ENCODE data around the gene GLYR1.

Gene GLYR1

DNA sequence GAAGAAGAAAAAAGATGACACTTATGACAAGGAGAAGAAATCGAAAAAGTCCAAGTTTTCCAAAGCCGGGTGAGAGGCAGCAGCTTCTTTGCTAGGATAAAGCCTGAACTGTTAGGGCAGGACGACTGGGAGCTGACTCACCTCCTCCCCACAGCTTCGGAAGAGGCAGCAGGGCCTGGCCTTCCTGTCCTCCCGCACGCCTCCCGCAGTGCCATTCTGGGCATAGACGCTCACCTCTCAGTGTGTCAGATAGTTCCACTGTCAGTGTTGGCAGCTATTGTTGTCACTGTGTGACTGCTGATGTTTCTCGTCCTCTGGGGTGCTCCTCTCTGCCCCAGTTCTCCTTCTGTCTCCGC, 12.8 kb upstream of the GLYR1 start:
- in situ Hi-C loops (cut with HindIII; ENCODE audit: low pct_ligation_motif_present, low pct_unique_long_range_greater_than_20kb, low sequenced_read_pairs): no loop called here
- DNase-seq: no peak

DNA sequence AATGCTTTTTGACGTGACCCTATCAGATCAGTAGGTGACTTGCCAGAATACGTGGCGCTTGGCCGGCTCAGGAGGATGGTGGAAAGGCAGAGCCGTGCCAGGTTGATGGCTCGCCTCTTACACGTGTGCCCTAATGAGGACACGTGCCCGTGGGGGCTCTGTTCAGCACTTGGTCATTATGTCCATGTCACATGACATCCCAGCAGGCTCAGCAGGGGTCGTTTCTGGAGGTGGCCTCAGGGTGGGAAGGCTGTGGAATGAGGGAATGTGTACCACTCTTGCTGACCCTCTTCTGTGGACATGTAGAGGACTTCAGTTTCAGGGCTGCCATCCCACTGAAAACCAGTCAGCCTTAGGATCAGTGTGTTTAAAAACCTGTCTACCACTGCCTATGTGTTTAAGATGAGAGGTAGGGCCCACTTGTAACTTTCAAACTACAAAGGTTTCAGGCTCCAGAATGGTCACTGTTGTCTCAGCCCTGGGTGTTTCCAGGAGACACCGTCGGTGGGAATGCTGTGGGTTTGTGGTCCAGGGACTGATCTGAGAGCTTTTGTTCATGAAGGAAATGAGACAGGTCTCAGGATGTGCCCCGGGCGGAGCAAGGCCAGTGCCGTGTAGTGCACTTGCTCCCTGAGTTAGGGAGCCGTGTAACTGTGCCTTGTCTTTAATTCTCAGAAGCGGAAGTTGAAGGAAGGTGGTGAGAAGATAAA, 12.3 kb upstream of the GLYR1 start:
- no peak for DNase-seq
- in situ Hi-C loops (cut with HindIII; ENCODE audit: low pct_ligation_motif_present, low pct_unique_long_range_greater_than_20kb, low sequenced_read_pairs): no loop called here

DNA sequence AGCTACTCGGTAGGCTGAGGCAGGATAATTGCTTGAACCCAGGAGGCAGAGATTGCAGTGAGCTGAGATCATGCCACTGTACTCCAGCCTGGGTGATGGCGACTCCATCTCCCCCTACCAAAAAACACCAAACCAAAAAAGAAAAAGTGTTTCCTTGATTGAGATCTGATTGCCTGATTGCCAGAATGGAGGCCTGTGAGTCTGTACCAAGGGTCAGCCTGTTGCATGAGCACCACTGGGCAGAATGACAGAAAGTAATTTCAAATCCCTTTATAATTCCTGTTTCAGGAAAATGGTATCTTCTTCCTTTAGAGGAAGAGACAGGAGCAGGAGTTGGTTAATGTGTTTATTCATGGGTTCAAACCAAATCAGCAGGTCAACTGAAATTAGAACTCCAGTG, 8.7 kb upstream of the GLYR1 start:
- in situ Hi-C loops (cut with HindIII; ENCODE audit: low pct_ligation_motif_present, low pct_unique_long_range_greater_than_20kb, low sequenced_read_pairs): no loop called here
- no peak for DNase-seq

DNA sequence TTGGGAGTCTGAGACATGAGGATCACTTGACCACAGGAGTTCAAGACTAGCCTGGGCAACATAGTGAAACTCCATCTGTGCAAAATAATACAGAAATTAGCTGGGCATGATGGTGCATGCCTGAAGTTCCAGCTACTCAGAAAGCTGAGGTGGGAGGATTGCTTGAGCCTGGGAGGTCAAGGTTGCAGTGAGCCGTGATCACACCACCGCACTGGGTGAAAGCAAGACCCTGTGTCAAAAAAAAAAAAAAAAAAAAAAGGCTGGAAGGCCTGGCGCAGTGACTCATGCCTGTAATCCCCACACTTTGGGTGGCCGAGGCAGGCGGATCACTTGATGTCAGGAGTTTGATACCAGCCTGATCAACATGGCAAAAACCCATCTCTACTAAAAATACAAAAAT, 8.3 kb upstream of the GLYR1 start:
- in situ Hi-C loops (cut with HindIII; ENCODE audit: low pct_ligation_motif_present, low pct_unique_long_range_greater_than_20kb, low sequenced_read_pairs): no loop called here
- DNase-seq: no peak

DNA sequence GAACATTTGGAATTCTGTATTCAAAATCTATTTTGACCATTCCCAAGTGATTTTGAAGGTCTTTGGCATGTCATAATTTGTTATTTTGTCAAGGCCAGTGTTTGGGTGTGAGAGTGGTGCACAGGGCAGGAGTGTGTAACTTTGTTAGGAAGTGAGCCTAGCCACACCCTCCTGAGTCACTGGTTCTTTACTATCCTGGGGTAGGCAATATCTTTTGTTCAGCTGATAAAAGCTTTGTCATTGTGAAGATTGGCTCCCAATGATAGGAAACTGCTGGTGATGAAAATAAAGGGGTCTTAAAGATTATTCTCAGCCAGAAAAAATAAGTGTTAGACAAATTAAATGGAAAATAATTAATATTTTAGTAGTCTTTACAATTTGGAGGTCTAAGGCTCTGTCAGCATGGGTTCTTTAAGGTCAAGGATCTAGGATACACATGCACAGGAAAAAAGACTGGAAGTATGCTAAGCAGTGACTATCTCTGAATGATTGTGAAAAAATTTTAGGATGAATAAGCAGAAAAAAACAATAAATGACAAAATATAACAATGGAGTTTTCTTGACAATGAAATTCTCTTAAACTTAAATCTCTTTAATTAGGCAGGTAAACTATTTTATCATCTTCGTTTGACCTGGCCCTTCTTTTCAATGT, 5.3 kb upstream of the GLYR1 start:
- no peak for DNase-seq
- in situ Hi-C loops (cut with HindIII; ENCODE audit: low pct_ligation_motif_present, low pct_unique_long_range_greater_than_20kb, low sequenced_read_pairs): no loop called here

DNA sequence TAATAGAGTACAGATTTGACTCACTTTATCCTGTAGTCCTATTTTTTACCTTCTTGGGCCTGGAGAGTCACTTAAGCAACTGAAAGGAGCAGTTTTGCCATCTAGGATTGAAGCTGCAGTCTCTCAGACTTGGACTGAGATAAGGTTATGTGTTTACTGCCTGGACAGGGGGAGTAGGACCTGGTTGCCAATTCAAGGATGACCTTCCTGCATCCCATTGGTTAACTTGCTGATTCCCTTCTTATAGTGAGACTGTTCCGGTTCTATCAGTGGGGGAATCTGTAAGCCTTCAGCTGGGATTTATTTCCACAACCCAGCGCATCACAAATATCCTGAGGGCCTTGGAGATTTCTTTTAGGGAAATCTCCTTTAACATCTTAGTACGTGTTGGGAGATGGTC, 3.1 kb upstream of the GLYR1 start:
- no peak for DNase-seq
- in situ Hi-C loops (cut with HindIII; ENCODE audit: low pct_ligation_motif_present, low pct_unique_long_range_greater_than_20kb, low sequenced_read_pairs): no loop called here

DNA sequence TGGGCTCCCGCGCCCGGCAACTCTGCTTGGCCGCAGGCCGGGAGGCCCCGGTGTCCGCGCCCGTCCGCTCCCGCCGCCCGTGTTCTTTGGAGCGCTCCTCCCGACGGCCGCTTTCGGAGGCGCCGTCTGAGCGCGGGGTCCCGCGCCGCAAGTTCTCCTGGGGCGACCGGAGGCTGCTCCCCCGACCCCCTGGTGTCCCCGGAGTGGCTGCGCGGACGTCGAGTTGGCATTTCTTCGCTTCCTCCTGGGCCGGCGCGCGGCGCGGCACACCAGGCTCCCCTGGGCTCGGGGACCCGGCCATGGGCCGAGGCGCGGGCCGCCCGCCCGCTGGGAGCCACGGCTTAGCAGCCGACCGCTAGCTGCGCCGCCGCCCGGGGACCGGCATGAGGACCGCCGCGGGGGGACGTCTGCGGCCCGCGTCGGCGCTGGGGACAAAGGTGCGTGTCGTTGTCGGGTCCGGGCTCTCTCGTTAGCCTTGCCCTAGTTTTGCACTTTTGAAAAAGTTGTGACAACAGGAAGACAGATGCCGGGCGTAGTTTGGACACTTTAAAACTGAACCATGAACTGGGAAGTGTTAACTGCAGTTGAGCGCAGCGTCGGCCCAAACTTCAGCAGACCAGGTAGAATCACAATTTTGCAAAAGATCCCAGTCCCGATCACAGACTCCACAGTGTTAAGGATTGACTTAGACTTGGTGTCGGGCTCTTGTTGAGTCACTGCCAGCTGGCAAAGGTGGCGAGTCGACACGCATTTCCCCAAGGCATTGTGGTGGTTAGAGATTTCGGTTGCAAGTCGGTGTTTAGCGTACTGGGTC, 893 bp upstream of the GLYR1 start:
- in situ Hi-C loops (cut with HindIII; ENCODE audit: low pct_ligation_motif_present, low pct_unique_long_range_greater_than_20kb, low sequenced_read_pairs): no loop called here
- peak; percentile 79 for DNase-seq

DNA sequence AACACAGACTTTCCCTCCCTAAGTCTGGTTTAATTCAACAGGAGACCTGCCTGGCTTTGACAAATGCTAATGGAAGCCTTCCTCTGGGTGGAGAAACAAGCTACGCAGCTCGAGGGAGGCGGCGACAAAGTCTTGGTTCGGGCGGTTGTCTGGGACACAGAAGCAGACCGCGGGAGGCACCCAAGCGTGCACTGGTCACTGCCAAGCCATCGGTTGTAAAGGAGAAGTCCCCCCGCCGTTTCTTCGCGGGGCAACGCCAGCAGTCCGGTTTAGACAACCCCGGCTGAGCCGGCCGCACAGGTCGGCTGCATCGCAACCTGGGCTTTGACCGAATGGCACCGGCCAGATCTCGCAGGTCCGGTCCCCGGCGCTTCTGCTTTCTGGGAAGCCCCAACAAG, 586 bp downstream of the GLYR1 start:
- in situ Hi-C loops (cut with HindIII; ENCODE audit: low pct_ligation_motif_present, low pct_unique_long_range_greater_than_20kb, low sequenced_read_pairs): no loop called here

DNA sequence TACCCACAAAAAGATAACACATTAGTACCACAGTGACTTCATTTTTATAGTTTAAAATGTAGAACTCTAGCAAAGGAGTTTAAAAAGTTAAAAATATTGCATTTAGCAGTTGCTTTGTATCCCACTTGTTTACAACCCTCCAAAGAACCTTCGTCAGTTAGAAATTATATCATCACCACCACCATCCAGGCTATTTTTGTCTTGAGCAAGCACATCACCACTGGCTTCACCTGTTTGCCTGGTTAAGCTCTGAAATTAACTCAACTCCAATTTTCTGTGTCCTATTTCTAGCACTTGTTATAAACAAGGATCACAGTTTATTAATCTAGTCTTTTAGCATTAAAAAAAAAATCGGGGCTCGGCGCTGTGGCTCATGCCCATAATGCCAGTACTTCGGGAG, 6.1 kb downstream of the GLYR1 start:
- DNase-seq: no peak
- in situ Hi-C loops (cut with HindIII; ENCODE audit: low pct_ligation_motif_present, low pct_unique_long_range_greater_than_20kb, low sequenced_read_pairs): no loop called here

More for the DNA sequence above, 586 bp downstream of the GLYR1 start:
- peak; percentile 69 for DNase-seq

DNA sequence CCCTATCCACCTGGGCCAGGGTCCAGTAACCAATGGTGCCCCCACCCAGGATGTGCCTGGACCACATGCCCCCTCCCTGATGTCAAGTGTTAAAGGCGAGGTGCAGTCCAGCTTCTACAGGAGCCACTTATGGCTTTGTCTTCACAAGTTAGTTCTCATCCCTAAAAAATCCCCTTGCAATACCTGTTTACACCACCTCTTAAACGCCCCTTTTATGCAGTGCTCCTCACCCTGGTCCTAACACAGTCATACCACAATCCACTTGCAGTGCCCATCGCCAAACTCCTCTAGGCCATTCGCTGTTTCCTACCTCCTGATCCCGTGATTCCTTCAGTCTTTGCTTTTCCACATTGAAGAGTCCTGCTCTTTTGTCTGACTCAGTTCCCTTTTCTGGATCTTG, 7.1 kb downstream of the GLYR1 start:
- in situ Hi-C loops (cut with HindIII; ENCODE audit: low pct_ligation_motif_present, low pct_unique_long_range_greater_than_20kb, low sequenced_read_pairs): no loop called here
- no peak for DNase-seq

DNA sequence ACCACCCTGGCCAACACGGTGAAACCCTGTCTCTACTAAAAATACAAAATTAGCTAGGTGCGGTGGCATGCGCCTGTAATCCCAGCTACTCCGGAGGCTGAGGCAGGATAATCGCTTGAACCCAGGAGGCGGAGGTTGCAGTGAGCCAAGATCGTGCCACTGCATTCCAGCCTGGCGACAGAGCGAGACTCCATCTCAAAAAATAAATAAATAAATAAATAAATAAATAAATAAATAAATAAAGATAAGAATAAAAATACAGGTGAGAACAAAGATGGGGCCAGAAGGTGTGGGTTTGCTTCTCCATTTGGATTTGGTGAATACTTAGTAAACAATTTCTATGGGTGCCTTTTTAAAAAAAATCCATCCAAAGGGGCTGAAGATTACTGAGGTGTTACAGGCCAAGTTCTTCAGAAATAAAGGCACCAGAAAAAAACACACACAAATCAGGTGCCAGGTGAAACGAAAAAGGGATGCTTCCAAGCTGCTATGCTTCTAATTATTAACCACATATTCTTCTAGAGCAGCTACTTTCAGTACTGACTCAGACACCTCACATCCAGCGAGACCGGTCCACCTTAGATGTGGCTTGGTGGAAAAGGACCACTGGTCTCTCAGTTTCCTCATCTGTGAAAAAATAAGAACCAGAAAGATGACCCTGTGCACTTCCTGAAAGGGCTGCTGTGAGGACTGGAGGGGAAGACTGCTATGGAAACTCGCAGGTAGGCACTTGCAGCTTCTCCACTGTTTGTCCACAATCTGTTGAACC, 9.2 kb downstream of the GLYR1 start:
- DNase-seq: peak; percentile 52
- in situ Hi-C loops (cut with HindIII; ENCODE audit: low pct_ligation_motif_present, low pct_unique_long_range_greater_than_20kb, low sequenced_read_pairs): no loop called here

DNA sequence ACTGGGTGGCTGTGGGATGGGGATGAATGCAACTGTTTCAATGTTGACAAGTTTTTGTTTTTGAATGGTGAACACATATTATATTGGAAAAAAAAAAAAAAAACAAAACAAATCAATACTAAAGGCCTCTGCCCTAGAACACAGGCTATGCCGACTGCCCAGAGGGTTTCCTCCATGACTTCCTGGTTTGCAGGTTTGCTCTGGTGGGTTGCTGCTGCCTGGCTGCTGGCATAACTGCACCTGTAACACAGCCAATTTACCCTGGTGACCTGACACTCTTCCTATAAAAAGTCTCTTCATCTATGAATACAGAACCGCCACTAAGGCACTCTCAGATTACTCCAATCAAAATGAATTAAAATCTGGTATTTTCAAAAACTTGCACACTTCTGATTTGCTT, 10.4 kb downstream of the GLYR1 start:
- DNase-seq: no peak
- in situ Hi-C loops (cut with HindIII; ENCODE audit: low pct_ligation_motif_present, low pct_unique_long_range_greater_than_20kb, low sequenced_read_pairs): no loop called here

DNA sequence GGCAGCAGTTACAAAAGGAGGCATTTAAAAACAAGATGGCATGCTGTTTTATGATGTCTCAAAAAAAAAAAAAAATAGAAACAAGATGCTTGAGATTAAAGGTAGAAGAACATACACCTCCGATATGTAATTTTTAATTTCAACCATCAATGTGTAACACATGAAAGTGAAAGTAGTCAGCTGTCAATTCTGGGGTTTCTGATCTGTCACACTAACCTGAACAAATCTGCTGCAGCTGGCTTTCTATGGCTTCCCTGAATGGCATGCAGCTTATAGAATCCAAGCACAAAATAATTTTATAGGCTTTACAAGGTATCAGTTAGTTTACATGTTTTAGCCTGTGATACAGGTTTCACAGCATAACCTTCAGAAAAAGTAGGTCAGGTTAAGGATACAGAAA, 13.5 kb downstream of the GLYR1 start:
- no peak for DNase-seq
- in situ Hi-C loops (cut with HindIII; ENCODE audit: low pct_ligation_motif_present, low pct_unique_long_range_greater_than_20kb, low sequenced_read_pairs): no loop called here

DNA sequence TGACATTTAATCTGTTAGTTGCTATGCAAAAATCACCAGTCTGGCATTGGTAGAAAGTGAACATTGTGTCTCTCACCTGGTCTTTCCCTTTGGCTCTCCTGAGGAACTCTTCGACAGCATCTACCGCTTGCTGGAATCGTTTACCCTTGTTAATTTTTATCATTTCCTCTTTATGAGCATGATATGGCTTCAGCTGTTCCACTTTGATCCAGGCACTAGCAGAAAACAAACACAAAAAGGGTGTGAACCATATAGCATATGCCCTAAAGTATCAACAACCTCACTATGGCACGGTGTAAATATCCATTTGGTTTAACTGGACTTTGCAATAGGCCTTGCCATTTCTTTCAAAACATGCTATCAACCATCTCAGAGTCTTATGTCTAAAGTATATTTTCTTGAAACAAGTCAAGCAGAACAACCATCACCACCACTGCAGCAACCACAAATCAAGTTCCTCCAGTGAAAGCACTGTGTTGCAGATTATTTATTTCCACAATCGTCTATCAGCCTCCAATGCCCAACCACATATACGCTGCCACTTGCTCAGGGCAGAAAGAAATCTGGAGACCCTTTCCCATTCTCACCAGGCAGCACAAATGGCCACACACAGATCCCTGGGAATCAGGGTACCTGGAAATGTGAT, 14.3 kb downstream of the GLYR1 start:
- DNase-seq: no peak
- in situ Hi-C loops (cut with HindIII; ENCODE audit: low pct_ligation_motif_present, low pct_unique_long_range_greater_than_20kb, low sequenced_read_pairs): no loop called here

DNA sequence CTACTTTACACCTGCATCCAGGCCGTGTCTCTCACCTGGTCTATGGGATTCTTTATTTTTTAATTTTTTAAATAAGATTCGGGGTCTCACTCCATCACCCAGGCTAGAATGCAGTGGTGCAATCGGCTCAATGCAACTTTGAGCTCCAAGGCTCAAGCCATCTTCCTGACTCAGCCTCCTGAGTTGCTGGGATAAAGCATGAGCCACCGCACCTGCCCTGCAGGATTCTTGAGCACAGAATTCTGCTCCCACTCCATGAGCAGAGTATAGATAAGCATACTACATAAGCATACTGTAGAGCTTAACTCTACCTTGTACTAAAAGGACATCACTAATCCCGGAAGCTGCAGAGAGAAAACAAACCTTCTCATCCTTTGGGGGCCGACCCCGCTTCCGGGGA, 15.5 kb downstream of the GLYR1 start:
- in situ Hi-C loops (cut with HindIII; ENCODE audit: low pct_ligation_motif_present, low pct_unique_long_range_greater_than_20kb, low sequenced_read_pairs): no loop called here
- no peak for DNase-seq

DNA sequence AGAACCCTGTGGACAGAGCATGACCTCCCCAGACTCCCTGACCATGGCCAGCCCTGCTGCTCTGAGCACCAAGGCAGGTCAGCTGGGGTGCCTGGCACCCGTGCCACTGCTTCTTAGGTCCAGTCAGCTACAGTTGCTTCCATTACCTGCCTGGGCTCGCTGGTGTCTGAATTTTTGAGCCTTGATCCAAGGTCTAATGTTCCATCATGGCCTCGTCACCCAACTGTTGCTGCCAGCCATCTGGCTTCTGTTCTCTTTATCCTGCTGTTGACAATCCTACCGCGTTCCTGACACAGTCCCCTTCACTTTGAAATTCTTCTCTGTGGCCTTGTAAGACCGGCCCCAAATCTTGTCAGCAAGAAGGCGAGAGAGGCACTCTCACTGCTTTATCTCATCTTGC, 16.7 kb downstream of the GLYR1 start:
- DNase-seq: no peak
- in situ Hi-C loops (cut with HindIII; ENCODE audit: low pct_ligation_motif_present, low pct_unique_long_range_greater_than_20kb, low sequenced_read_pairs): no loop called here

DNA sequence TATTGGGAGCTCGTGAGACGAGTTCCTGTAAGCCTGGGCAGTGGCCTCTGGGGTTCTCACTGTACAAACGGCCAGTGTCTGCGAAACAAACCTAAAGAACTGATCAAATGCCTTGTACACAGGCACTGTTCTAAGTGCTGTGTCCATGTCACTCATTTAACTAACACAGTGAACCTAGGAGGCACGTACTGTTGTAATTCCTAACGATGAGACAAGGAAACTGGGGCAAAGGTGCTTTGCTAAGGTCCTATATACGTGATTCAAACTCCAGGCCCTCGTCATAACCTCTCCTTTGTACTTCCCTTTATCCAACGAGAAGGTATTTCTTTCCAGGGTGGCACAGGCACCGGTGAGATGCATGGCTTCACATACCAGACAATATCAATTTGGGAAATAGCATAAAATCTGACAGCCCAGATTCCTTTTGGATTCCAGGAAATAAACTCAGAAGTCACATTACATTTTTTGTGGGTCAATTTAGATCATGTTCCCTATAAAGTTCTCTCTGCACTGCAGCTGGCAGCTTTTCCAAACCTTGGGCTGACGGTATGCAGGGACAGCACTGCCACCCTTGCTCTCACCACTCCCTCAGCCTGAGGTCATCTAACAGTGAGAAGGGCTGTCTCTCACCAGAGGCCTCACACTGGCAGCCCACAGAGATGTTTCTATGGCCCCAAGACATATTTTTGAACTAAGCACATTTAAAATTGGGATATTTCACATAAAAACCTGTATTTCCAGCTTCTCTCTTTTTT, 18.3 kb downstream of the GLYR1 start:
- DNase-seq: no peak
- in situ Hi-C loops (cut with HindIII; ENCODE audit: low pct_ligation_motif_present, low pct_unique_long_range_greater_than_20kb, low sequenced_read_pairs): no loop called here

DNA sequence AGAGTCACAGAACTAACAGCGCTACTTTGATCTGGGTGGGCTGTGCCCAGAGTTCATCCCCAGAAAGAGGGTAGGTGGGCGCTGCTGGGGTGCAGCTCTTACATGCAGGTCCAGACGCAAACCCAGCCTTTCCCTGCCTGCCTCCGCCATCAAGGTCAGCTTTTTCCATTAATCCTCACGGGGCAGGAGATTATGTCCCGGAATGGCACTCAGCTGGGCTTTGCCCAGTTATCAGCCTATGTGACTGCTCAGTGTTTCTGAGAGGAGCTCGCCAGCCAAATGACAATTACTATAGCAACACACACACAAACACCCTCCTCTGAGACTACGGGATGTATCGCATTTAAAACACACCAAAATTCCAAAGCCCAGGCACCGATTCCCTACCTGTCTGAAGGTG, 20.1 kb downstream of the GLYR1 start:
- in situ Hi-C loops (cut with HindIII; ENCODE audit: low pct_ligation_motif_present, low pct_unique_long_range_greater_than_20kb, low sequenced_read_pairs): no loop called here
- no peak for DNase-seq
